Pons (tissue), 1 donor: ENCODE measurements around the gene RNPEPL1.
"Not testable (repeated sequence)": the region's sequence is repeated elsewhere in the genome, so short reads cannot be mapped to it uniquely, and the experiment has no call there.

ENCODE experiments used
- DNase-seq: peaks from one replicate; pipeline ENCODE4 v3.0.0-alpha.2; 2016; ENCODE audit warnings: low spot score

RNPEPL1 gene

GRCh38 chr2:240538031-240538780 is 30.1 kb upstream of the RNPEPL1 start:
- no peak for DNase-seq

DNA sequence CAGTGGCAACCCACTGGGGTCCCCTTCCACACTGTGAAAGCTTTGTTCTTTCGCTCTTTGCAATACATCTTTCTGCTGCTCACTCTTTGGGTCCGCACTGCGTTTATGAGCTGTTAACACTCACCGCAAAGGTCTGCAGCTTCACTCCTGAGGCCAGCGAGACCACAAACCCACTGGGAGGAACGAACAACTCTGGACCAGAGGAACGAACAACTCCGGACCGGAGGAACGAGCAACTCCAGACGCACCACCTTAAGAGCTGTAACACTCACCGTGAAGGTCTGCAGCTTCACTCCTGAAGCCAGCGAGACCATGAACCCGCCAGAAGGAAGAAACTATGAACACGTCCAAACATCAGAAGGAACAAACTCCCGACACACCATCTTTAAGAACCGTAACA is 29.2 kb upstream of the RNPEPL1 start:
- not testable (repeated sequence) for DNase-seq

- DNase-seq = no peak
Observed at GRCh38 chr2:240539906-240540305, 28.4 kb upstream of the RNPEPL1 start.

- no peak for DNase-seq
Observed at GRCh38 chr2:240551288-240551687, 17.0 kb upstream of the RNPEPL1 start.

DNA sequence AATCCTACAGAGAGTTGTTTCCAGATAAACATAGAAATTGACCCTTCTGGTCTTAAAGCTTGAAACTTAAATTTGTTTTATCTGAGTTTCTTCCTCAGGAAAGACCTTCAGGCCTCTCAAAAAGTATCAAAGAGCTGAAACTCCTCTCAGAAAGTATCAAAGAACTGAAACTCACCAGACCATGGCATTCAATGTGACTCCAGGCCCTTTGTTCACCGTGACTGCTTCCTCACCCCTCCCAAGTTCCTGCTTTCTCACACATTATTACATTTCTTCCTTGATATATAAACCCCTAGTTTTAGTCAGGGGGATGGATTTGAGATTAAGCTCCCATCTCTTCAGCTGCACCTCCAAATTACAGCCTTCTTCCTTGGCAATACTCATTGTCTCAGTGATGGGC is 16.5 kb upstream of the RNPEPL1 start:
- no peak for DNase-seq

DNA sequence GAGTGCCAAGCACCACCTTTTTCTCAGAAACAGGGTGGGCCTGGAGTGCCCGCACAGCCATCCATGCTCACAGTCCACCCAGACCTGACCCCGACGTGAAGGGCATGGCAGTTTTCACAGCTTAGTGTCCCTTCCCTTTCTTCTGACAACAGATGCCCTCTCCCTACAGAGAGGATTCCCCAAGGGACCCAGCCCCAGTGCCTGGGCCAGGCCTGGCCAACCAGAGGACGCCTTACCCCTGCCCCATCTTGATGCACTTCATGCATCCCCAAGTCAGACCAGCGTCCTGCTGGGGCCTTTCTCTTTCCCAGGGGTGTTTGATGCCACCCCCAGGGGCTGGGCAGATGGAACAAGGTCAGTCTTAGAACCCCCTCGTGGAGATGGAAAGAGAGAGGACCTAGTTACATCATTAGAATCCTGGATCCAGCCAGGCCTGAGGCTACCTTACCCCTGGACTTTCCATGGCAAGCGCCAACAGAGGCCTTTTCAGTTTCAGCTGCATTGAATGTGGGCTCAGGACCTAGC is 14.3 kb upstream of the RNPEPL1 start:
- DNase-seq = no peak

- no peak for DNase-seq
Observed at GRCh38 chr2:240554767-240555493, 13.4 kb upstream of the RNPEPL1 start.

DNA sequence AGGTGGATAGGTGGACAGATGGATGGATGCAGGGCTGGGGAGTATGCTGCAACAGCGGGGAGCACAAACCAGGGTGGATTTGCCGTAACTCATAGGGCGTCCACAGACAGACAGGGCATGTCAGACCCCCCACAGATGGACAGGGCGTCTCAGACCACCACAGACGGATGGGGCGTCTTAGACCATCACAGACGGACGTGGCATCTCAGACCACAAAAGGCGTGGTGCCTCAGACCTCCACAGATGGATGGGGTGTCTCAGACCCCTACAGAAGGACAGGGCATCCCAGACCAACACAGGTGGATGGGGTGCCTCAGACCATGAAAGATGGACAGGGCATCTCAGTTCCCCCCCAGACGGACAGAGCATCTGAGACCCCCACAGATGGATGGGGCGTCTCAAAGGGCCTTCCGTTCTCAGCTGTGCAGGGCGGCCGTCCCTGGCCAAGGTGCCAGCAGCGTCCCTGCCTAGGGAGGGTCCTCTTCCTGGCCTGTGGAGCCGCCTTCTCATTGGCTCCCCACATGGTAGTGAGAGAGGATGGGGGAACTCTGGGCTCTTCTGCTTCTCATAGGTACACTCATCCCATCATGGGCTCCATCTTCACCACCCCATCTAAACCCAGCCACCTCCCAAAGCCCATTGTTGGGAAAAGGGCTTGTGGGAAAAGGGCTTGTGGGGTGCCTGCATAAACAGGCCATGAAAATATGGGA is 12.6 kb upstream of the RNPEPL1 start:
- DNase-seq = no peak

GRCh38 chr2:240556553-240557100 is 11.7 kb upstream of the RNPEPL1 start:
- DNase-seq = no peak

DNA sequence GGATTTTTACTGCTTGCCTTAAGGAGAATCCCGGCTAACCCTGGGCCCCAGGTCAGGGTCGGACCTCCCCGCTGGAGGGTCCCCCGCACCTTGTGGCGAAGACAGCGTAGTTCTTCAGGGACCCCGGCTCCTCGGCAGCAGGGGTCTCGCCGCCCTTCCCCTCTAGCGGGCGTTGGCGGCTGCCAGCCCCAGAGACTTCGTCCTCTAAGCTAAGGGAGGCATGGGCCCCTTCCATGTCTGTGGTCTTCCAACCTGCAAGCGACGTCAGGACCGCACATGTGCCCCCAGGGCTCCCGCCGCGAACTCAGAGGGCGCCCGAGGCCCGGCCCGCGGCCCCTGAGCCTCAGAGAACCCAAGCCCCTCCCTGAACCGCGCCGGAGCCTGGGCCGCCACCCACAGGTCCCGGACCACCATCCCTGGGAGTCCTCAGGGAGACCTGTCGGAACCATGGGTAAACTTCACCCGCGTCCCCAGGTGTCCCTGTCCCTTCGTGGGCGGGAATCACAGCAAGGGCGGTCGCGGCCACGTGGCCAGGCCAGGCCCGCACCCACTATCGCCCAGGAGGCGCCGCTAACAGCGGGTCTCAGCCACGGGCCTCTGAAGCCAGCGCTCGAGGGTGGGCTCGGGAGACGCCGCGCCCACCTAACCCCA is 11.1 kb upstream of the RNPEPL1 start:
- DNase-seq = no peak

DNA sequence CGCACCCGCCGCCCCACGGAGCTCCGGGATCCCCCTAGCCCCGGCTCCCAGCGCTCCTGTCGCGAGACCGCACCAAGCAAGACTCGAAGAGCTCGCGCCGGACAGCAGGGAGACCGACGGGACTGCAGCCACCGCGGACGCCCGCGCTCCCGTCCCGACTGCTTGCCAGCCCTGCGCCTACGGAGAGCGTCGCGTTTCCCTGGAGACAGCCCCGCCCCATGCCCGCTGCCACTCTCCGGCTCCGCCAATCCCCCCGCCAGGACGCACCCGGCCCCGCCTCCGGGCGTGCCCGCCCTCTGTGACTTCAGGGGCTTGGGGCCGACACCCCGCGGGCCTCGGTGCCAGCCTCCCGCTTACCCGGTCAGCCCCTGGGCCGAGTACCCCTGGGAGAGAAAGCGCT is 10.5 kb upstream of the RNPEPL1 start, which contains the start of gene ANKMY1:
Gene ANKMY1 (minus strand): TSS at position 181 of the 400 bp plus-strand sequence. CDS start 653 bp downstream, outside the sequence.
- no peak for DNase-seq

DNA sequence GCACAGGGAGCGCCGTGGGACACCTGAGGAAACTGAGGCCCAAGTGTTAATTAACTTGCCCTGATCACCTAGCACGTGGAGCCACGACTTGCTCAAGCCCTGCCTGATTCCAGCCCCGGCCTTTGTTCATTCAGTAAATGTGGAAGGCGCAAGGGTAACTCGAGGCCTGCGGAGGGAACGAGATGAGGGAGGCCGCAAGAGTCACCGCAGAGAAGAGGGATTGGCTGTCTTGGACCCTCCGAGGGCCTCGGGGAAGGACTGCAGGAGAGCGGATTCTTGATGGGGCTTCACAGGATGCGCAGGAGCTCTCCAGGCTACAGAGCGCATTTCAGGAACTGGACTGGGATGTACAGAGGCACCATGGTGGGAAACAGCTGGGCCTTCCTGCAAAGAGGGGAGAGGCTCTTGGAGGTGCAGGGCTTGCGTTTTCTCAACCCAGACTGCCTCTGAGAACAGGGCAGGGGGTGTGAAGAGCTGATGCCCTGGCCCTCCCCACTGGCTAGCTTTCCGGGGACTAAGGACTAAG is 10.0 kb upstream of the RNPEPL1 start:
- no peak for DNase-seq

GRCh38 chr2:240559286-240559685 is 9.0 kb upstream of the RNPEPL1 start:
- no peak for DNase-seq

DNA sequence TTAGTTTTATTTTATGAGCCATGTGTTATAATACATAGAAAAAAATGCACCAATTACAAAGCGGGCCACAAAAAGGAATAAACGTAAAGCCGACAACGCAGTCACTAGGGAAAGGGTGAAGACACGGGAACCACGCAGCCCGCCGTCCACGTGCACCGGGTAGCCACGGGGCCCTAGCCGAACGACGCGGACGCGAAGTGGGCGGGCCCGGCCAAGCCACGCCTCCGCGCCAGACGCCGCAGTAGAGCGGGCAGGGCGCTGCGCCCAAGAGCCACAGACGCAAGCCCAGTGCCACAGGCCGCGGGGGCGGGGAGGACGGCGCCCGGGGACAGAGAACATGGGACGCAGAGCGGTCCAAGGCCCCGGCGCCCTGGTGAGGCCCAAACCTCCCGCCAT is 8.2 kb upstream of the RNPEPL1 start, which contains the start of gene DUSP28:
Gene DUSP28 (plus strand): TSS at position 274 of the 396 bp plus-strand sequence. CDS start 328 bp downstream, outside the sequence.
- DNase-seq = peak; percentile 84

GRCh38 chr2:240560480-240561324 is 7.6 kb upstream of the RNPEPL1 start:
- DNase-seq = peak; percentile 99

DNA sequence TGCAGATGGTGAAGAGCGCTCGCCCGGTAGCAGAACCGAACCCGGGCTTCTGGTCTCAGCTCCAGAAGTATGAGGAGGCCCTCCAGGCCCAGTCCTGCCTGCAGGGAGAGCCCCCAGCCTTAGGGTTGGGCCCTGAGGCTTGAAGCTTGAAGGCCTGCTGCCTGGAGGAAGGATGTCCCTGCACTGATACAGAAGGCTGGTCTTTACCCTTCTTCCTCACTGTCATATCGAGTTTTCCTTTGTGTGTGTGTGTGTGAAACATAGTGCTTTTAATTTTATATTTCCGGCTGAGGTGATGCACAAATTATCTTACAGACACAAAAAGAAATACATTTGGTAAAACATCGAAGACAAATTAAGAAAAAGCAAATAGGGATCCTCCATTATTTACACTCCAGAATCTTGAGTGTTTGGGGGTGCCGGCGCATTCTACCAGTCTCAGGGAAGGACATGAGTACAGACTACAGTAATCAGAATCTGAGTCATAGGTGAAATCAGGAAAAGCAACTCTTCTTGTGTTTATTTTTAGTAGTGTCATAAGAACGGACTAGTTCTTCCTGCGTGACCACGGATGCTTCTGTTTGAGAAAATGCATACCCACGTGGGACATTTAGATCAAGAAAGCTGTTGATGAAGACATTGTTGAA is 6.8 kb upstream of the RNPEPL1 start:
- peak; percentile 73 for DNase-seq

DNA sequence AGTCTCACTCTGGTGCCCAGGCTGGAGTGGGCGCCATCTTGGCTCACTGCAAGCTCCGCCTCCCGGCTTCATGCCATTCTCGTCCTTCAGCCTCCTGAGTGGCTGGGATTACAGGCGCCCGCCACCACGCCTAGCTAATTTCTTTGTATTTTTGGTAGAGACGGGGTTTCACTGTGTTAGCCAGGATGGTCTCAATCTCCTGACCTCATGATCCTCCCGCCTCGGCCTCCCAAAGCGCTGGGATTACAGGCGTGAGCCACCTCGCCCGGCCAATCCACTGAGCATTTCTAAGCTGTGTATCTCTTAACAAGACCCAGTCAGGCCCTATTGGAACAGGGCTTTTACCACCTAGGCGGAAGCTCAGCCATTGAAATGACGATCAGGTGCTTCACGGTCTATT is 5.1 kb upstream of the RNPEPL1 start:
- not testable (repeated sequence) for DNase-seq

- DNase-seq = no peak
Observed at GRCh38 chr2:240563951-240564560, 4.2 kb upstream of the RNPEPL1 start.
